GM23338 (cell line): ENCODE results near the gene FFAR2. TPM values are rescaled to one million over a fixed set of nuclear protein-coding genes. Genes with fewer than 3 reads are reported as not detected.

Experiments used
- ATAC-seq: fragments of 200-7000 bp; cut with Tn5 transposase; 3 replicates; pipeline ENCODE4 v1.9.1; 2020
- DNase-seq: peaks from one replicate; pipeline ENCODE4 v3.0.0-alpha.2; 2015; ENCODE audit warnings: low spot score
- H2AFZ ChIP-seq: fragments of 200-600 bp; sonication (generic); 2 replicates; pipeline ENCODE4 v1.8.0; 2016; ENCODE audit warnings: antibody characterized with exemption, mild to moderate bottlenecking, moderate library complexity
- H3F3A ChIP-seq: fragments of 200-600 bp; sonication (generic); replicated peaks from 2 replicates; pipeline ENCODE4 v1.8.0; 2017; ENCODE audit warnings: antibody characterized with exemption, mixed run types, low read depth
- H3K27ac ChIP-seq: fragments of 200-600 bp; sonication (generic); 2 replicates; pipeline ENCODE4 v1.6.1; 2016; ENCODE audit warnings: low read depth
- H3K27me3 ChIP-seq: fragments of 200-600 bp; sonication (generic); 2 replicates; pipeline ENCODE4 v1.8.0; 2016; ENCODE audit warnings: mild to moderate bottlenecking, mixed run types, moderate library complexity; ENCODE audit not compliant: insufficient read depth
- H3K36me3 ChIP-seq: fragments of 200-600 bp; sonication (generic); 2 replicates; pipeline ENCODE4 v1.8.0; 2016; ENCODE audit warnings: mild to moderate bottlenecking; ENCODE audit not compliant: insufficient read depth
- H3K4me1 ChIP-seq: fragments of 200-600 bp; sonication (generic); 2 replicates; pipeline ENCODE4 v1.8.0; 2016; ENCODE audit warnings: mild to moderate bottlenecking, moderate library complexity; ENCODE audit not compliant: insufficient read depth
- H3K4me2 ChIP-seq: fragments of 200-600 bp; sonication (generic); 2 replicates; pipeline ENCODE4 v1.7.1; 2017; ENCODE audit warnings: mixed run types
- H3K4me3 ChIP-seq: fragments of 200-600 bp; sonication (generic); 2 replicates; pipeline ENCODE4 v1.6.1; 2016; ENCODE audit warnings: mixed run types
- H3K79me2 ChIP-seq: fragments of 200-600 bp; sonication (generic); replicated peaks from 2 replicates; pipeline ENCODE4 v1.8.0; 2017; ENCODE audit warnings: mild to moderate bottlenecking; ENCODE audit not compliant: insufficient read depth
- H3K9me2 ChIP-seq: fragments of 200-600 bp; sonication (generic); 2 replicates; pipeline ENCODE4 v1.8.0; 2017; ENCODE audit not compliant: insufficient read depth
- H4K20me1 ChIP-seq: fragments of 200-600 bp; sonication (generic); replicated peaks from 2 replicates; pipeline ENCODE4 v1.8.0; 2017; ENCODE audit warnings: mild to moderate bottlenecking; ENCODE audit not compliant: insufficient read depth
- H3K27ac Mint-ChIP-seq: 2 replicates; pipeline ENCODE4 v1.8.0; 2020; ENCODE audit warnings: inconsistent platforms, mild to moderate bottlenecking, moderate library complexity, mixed read lengths
- H3K27me3 Mint-ChIP-seq: 3 replicates; pipeline ENCODE4 v1.8.0; 2022; ENCODE audit warnings: low read depth, mild to moderate bottlenecking, moderate library complexity, mixed read lengths, inconsistent platforms; ENCODE audit not compliant: insufficient read depth, poor library complexity
- H3K36me3 Mint-ChIP-seq: 3 replicates; pipeline ENCODE4 v1.8.0; 2021; ENCODE audit warnings: low read depth, mild to moderate bottlenecking, inconsistent platforms, moderate library complexity, mixed read lengths
- H3K4me1 Mint-ChIP-seq: 3 replicates; pipeline ENCODE4 v1.8.0; 2020; ENCODE audit warnings: mild to moderate bottlenecking, inconsistent platforms, mixed read lengths
- H3K4me3 Mint-ChIP-seq: 3 replicates; pipeline ENCODE4 v1.8.0; 2021; ENCODE audit warnings: moderate library complexity, mild to moderate bottlenecking, inconsistent platforms, mixed read lengths
- H3K9me3 Mint-ChIP-seq: 3 replicates; pipeline ENCODE4 v1.8.0; 2020; ENCODE audit warnings: moderate library complexity, mild to moderate bottlenecking, inconsistent platforms, mixed read lengths
- CREB1 ChIP-seq: fragments of 250-450 bp; sonication (Bioruptor Pico); IDR thresholded peaks from 2 replicates; pipeline ENCODE4 v1.5.0; 2020; ENCODE audit warnings: low read depth, mild to moderate bottlenecking, moderate library complexity
- JUNB ChIP-seq: IDR thresholded peaks from one replicate; pipeline ENCODE4 v1.6.1; 2016; ENCODE audit warnings: antibody characterized with exemption; ENCODE audit not compliant: unreplicated experiment
- NANOG ChIP-seq: IDR thresholded peaks from 2 replicates; pipeline ENCODE4 v1.6.1; 2016; ENCODE audit warnings: antibody characterized with exemption, borderline replicate concordance
- STAT1 ChIP-seq: IDR thresholded peaks from one replicate; pipeline ENCODE4 v1.6.1; 2016; ENCODE audit warnings: antibody characterized with exemption; ENCODE audit not compliant: unreplicated experiment
- polyA plus RNA-seq: library from polyadenylated mRNA; unstranded; fragments of >200 nt; fragmentation: Nextera tagmentation; extraction: Ambion mirVana; gene quantifications from 2 replicates; pipeline ENCODE4 v1.2.1, GENCODE V29; 2016
- total RNA-seq: library from RNA; depleted of rRNA; stranded (reverse); fragments of >200 nt; shearing (Covaris generic); gene quantifications from 2 replicates; pipeline ENCODE4 v1.2.3, GENCODE V29; 2014
- TF ChIP-seq, protein P1 (sequence below): IDR thresholded peaks from one replicate; pipeline ENCODE4 v1.6.1; 2018; ENCODE audit warnings: antibody characterized with exemption; ENCODE audit not compliant: unreplicated experiment
- TF ChIP-seq, protein P2 (sequence below): IDR thresholded peaks from 2 replicates; pipeline ENCODE4 v1.6.1; 2016; ENCODE audit warnings: antibody characterized with exemption
- TF ChIP-seq, protein P3 (sequence below), 2 experiments: fragments of 200-600 bp in 1 of 2; sonication (generic) in 1 of 2; conservative IDR thresholded peaks; 2 replicates each; pipeline versions ENCODE4 v1.5.1 to v1.6.1; 2016 to 2017; ENCODE audit warnings: antibody characterized with exemption in 2 of 2, low read depth in 2 of 2, mild to moderate bottlenecking in 2 of 2, moderate library complexity in 1 of 2

Gene FFAR2
- total and polyA plus RNA-seq, 2 experiments from 2014 or later, result not detected

DNA sequence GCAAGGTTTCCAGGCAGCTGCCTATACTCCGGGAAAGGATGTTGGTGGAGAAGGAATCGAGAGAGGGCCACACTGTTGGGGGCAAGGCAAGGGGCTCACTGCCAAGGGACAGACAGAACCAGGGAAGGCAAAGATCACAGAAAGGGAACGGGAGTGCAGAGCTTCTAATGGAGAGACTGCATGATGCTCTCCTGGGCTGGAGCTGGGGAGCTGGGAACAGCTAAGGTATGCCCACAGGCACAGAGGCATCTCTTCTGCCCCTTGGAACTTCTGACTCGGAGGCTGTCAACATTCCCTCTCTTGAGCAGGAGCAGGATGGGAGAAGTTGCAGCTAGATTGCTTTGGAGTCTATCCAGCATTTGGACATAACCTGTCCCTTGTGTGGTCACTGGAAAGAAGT lies 22.4 kb upstream of the FFAR2 start (continued):
- TF ChIP-seq, protein P1, sequence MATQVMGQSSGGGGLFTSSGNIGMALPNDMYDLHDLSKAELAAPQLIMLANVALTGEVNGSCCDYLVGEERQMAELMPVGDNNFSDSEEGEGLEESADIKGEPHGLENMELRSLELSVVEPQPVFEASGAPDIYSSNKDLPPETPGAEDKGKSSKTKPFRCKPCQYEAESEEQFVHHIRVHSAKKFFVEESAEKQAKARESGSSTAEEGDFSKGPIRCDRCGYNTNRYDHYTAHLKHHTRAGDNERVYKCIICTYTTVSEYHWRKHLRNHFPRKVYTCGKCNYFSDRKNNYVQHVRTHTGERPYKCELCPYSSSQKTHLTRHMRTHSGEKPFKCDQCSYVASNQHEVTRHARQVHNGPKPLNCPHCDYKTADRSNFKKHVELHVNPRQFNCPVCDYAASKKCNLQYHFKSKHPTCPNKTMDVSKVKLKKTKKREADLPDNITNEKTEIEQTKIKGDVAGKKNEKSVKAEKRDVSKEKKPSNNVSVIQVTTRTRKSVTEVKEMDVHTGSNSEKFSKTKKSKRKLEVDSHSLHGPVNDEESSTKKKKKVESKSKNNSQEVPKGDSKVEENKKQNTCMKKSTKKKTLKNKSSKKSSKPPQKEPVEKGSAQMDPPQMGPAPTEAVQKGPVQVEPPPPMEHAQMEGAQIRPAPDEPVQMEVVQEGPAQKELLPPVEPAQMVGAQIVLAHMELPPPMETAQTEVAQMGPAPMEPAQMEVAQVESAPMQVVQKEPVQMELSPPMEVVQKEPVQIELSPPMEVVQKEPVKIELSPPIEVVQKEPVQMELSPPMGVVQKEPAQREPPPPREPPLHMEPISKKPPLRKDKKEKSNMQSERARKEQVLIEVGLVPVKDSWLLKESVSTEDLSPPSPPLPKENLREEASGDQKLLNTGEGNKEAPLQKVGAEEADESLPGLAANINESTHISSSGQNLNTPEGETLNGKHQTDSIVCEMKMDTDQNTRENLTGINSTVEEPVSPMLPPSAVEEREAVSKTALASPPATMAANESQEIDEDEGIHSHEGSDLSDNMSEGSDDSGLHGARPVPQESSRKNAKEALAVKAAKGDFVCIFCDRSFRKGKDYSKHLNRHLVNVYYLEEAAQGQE, result no peak
- no peak for TF ChIP-seq JUNB
- TF ChIP-seq, protein P2, sequence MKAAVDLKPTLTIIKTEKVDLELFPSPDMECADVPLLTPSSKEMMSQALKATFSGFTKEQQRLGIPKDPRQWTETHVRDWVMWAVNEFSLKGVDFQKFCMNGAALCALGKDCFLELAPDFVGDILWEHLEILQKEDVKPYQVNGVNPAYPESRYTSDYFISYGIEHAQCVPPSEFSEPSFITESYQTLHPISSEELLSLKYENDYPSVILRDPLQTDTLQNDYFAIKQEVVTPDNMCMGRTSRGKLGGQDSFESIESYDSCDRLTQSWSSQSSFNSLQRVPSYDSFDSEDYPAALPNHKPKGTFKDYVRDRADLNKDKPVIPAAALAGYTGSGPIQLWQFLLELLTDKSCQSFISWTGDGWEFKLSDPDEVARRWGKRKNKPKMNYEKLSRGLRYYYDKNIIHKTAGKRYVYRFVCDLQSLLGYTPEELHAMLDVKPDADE, result no peak

DNA sequence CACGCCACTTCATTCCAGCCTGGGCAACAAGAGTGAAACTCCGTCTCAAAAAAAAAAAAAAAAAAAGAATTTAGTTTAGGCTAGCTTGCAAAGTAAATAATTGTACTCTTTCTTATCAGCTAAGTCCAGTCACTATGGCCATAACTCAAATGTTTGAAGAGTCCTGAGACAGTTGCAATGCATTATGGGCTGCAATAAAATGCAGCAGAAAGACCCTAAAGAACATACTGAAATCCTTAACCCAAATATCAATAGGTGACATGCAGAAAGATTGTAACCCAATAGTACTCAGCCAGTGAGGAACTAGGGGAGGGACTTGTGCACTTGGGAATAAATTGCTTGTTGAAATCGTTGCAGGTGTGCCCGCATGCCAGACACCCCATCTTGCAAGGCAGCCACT lies 20.9 kb upstream of the FFAR2 start:
- Histone ChIP-seq H3K79me2 (no peaks in the 10 kb centered on the region), H2AFZ (no peak overlapping the region), H3K9me2 (no peaks in the 10 kb centered on the region), H3K36me3 (no peaks in the 10 kb centered on the region), H3K27me3 (no peaks in the 10 kb centered on the region), H4K20me1 (no peaks in the 10 kb centered on the region), H3K4me3 (no peak overlapping the region), H3K4me1 (no peaks in the 10 kb centered on the region), H3F3A (no peaks in the 10 kb centered on the region), H3K27ac (no peak overlapping the region), H3K4me2 (no peak overlapping the region)
- H3K9me3 Mint-ChIP-seq, result peaks cover 6% of the 10 kb centered on the region; the same call in 1 of the 3 replicates
- ATAC-seq (no peak), DNase-seq (no peak)
- no peaks in the 10 kb centered on the region for H3K36me3 Mint-ChIP-seq
- H3K27ac Mint-ChIP-seq, result no peak overlapping the region
- peaks cover 3% of the 10 kb centered on the region for H3K27me3 Mint-ChIP-seq
- H3K4me3 Mint-ChIP-seq, result no peak overlapping the region
- no peaks in the 10 kb centered on the region for H3K4me1 Mint-ChIP-seq
- TF ChIP-seq CREB1 (CRISPR knock-in tag) (no peak), NANOG (no peak), STAT1 (no peak)
- TF ChIP-seq, protein P1, result no peak
- TF ChIP-seq, protein P3, sequence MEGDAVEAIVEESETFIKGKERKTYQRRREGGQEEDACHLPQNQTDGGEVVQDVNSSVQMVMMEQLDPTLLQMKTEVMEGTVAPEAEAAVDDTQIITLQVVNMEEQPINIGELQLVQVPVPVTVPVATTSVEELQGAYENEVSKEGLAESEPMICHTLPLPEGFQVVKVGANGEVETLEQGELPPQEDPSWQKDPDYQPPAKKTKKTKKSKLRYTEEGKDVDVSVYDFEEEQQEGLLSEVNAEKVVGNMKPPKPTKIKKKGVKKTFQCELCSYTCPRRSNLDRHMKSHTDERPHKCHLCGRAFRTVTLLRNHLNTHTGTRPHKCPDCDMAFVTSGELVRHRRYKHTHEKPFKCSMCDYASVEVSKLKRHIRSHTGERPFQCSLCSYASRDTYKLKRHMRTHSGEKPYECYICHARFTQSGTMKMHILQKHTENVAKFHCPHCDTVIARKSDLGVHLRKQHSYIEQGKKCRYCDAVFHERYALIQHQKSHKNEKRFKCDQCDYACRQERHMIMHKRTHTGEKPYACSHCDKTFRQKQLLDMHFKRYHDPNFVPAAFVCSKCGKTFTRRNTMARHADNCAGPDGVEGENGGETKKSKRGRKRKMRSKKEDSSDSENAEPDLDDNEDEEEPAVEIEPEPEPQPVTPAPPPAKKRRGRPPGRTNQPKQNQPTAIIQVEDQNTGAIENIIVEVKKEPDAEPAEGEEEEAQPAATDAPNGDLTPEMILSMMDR (conservative IDR thresholded peaks at IDR 0.05; ENCODE audit: low read depth in 2 of 2), result no peak
- TF ChIP-seq, protein P2, result no peak
